Putamen (tissue), 1 donor: ENCODE results near the gene DLGAP1.
A peak's percentile ranks its signal among the peaks of the same experiment; 100 is the strongest.

Source experiments
- DNase-seq: peaks from one replicate; pipeline ENCODE4 v3.0.0-alpha.2; 2016; ENCODE audit warnings: low spot score

Gene DLGAP1

DNA sequence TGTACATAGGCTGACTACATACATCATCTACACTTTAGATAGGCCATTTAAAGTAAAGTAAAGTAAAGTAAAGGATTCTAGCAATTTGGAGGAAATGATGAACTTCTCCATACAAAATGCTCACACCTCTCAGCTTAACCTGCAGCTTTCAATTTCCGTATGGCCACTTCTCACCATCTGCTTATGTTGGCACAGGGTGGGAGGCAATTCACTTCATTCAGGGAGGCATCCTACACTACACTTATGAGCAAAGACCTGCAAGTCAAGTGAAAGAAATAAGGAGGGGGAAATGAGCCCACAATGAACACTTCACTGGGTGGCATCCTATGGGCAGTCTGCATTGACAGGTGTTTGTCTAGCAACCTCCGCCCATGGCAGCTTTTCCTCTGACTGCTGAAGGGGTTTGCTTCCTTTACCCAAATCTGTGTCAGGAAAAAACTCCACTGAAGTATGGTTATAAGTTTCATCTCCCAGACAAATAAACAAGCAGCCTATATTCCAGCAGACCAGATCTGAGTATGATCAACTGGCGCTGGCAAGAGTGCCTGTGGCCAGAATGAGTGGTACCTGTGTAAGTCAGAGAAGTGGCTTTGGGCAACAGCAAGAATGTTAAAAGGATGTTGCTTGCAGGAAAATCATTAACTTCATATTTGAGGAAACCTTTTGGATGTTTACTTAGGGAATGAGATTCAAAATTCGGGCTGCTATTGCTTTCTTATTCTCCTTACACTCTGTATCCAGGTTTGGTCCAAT lies 556.1 kb downstream of the DLGAP1 start:
- no peak for DNase-seq

DNA sequence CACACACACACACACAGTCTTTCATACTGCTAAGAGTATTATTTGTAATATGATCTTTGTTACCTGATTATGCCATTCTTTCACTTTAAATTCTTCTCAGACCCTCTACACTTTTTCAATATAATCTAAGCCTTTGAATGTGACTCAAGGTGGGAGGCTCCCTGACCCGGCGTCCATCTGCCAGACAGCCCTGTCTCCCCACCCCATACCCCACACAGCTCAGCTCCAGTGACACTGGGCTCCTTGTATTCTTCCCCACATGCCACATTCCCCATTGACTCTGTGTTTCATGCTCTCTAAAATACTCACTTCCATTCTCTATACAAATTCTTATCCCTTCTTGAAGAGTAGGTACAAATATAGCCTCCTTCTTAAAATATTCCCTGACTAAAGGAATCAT lies 563.0 kb downstream of the DLGAP1 start:
- no peak for DNase-seq

GRCh38 chr18:3891245-3891644 lies 563.9 kb downstream of the DLGAP1 start:
- DNase-seq = no peak

GRCh38 chr18:3889803-3890202 lies 565.3 kb downstream of the DLGAP1 start:
- DNase-seq = no peak

GRCh38 chr18:3889121-3889520 lies 566.0 kb downstream of the DLGAP1 start:
- DNase-seq = no peak

GRCh38 chr18:3886575-3887322 lies 568.4 kb downstream of the DLGAP1 start:
- no peak for DNase-seq

- no peak for DNase-seq
Measured at GRCh38 chr18:3885209-3885792, 569.8 kb downstream of the DLGAP1 start.

DNA sequence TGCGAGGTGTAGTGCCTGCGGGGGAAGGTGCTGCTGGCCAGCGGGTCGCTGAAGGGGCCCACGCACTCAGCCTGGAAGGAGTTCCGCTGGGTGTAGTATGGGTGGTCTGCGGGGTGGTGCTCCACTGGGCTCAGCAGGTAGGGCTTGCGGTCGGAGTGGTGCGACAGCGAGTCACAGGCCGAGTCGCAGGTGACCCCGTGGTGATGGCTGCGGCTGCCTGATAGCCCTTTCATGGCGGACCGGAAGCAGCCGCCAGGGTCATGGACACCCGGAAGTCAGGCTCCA lies 575.3 kb downstream of the DLGAP1 start:
- no peak for DNase-seq

GRCh38 chr18:3879114-3879835 lies 575.8 kb downstream of the DLGAP1 start:
- DNase-seq = no peak

- DNase-seq = no peak
Measured at GRCh38 chr18:3878401-3878800, 576.7 kb downstream of the DLGAP1 start.

DNA sequence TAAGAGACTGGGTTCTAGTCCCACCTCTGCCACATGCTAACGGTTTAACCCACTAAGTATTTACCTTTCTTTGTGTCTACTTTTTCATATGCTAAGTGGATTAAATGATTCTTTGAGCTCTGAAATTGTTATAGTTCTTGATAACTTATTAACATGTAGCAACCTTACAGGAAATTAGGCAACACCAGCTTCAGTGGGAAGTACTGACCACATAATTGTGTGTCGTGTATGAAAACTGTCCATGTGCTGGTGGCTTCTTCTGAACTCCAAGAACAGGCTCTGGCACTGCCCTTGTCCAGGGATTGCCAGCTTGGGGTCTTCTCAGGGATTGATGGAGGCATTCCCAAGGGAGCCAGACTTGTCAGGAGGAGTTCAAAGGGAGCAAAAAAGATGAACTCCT lies 577.4 kb downstream of the DLGAP1 start:
- no peak for DNase-seq

DNA sequence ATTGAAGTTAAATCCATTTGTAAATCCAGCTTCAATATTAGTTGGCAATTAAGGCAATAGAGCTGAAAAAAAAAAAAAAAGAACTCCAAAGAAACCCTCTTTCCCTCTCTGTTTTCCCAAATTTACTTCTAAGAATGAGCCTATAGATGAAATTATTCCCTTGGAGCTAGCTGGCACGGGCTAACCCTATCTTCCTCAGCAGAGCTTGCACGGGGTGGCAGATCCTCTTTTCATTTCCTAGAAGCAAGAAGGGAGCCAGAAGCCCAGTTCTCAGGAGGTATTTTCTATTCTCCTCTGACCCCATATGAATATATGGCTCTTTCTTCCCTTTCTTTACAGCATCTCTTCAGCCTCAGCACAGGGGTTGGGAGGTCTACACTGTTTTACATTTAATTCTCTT lies 579.1 kb downstream of the DLGAP1 start:
- no peak for DNase-seq

- DNase-seq = no peak
Measured at GRCh38 chr18:3875376-3875775, 579.7 kb downstream of the DLGAP1 start.

GRCh38 chr18:3874581-3874980 lies 580.5 kb downstream of the DLGAP1 start:
- DNase-seq = no peak

DNA sequence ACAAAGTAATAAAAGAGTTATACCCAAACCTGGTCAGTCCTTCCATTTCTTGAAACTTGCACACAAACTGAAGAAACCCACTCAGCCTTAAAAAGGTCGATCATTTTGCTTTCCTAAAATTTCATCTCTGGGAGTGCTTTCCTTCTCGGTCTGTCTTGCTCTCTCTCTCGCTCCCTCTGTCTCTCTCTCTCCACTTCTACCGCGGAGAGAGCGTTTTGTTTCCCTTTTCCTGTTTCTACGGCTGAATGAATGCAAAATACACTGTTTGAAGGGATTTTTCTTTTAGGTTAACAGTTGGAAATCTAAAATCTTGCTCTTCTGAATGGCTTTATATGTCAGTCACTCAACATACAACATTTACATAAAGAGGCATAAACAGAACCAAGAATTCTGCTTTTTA lies 581.0 kb downstream of the DLGAP1 start:
- no peak for DNase-seq

DNA sequence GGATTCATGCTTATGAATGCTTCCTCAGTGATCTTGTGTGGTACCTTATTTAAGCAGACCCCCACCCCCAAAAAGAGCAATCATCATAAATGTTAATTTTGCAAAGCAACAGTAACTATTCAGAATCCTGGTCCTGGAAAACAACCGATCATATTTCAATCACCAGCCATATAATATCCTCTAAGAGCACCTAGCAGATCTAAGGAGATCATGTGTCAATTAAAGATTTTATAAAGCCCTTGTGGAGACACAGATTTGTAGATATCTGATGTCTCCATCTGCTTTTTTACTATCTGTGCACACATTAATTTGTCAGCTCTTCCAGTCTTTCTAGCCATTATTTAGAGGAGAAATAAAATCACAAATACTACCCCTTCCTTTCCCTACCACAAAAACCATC lies 581.4 kb downstream of the DLGAP1 start:
- DNase-seq = no peak

- DNase-seq = no peak
Measured at GRCh38 chr18:3873211-3873610, 581.9 kb downstream of the DLGAP1 start.

DNA sequence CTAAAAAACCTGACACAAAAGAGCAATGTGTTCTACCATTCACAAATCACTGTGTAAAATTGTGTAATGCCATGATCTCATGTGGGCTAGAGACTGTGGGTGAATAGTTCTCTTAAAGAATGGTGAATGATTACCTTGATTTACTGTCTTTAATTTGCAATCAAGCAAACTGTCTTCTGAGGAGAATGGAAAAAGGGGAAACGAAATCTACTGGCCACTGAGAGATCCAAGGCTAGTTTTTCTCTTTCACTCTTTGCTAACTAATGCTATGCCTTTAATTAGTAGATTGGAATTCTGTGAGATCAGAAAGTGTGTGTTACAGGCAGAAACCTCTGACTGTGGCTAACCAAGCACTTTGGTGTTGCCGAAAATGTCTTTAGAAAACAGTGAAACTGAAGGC lies 582.5 kb downstream of the DLGAP1 start:
- DNase-seq = no peak

- DNase-seq = no peak
Measured at GRCh38 chr18:3871687-3872086, 583.4 kb downstream of the DLGAP1 start.

GRCh38 chr18:3870914-3871313 lies 584.2 kb downstream of the DLGAP1 start:
- DNase-seq = no peak

DNA sequence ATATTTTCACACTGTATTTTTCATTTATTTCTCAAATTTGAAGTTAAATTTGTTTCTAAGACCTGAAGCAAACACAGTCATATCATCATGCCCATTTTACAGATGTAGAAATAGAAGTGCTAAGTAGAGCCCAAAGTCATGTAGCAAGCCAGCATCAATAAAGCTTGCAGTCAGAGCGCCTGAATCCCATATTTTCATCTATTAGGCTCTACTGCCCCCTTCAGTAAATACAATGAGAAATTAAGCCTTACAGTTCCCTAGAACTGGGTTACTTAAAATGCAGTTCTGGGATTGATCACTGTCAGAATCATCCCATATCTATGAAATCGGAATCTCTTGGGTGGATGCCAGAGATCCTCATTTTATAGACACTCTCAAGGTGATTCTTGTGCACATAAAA lies 585.3 kb downstream of the DLGAP1 start:
- peak; percentile 7 for DNase-seq

GRCh38 chr18:3867864-3868311 lies 587.2 kb downstream of the DLGAP1 start:
- peak; percentile 47 for DNase-seq

GRCh38 chr18:3867236-3867635 lies 587.9 kb downstream of the DLGAP1 start:
- no peak for DNase-seq
